ENCODE results near the gene CRYGS.
"Not testable (repeated sequence)": the region's sequence is repeated elsewhere in the genome, so short reads cannot be mapped to it uniquely, and the experiment has no call there.

Gene CRYGS

GRCh38 chr3:186515125-186515524, 29.1 kb downstream of the CRYGS start:
- peak in 2 of 6 experiments; percentile 27 to 29 for DNase-seq

DNA sequence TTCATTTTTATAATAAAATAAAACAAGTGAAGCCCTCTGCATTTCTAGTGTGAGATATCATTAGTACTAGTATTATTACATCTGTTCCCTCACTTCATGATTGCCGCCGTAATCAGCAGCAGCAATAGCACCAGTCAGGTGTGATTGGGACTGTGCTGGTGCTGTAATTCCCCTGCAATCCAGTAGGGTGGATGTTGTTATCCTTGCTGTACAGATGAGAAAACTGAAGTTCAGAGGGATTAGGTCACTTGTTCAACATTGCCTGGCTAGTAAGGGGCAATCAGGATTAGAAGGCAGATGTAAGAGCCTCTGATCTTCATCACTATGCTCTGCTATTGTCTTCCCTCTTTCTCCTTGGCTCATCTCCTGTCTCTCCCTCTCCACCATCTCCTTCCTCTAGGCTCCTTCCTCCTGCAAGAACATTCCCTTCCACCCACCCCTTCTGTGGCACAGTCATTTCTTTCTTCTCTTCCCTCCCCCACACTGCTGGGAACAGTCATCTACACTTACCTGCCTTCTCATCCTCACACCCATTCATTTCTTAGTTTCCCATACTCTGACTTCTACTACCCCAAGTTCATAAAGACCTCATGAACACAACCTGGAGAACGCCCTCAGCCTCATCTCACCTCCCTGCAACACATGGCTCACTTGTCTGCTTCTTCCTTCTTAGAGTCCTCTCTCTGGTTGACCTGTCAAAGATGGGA, 29.7 kb downstream of the CRYGS start:
- no peak for DNase-seq

- DNase-seq, result no peak
Measured at GRCh38 chr3:186513386-186513785, 30.8 kb downstream of the CRYGS start.

DNA sequence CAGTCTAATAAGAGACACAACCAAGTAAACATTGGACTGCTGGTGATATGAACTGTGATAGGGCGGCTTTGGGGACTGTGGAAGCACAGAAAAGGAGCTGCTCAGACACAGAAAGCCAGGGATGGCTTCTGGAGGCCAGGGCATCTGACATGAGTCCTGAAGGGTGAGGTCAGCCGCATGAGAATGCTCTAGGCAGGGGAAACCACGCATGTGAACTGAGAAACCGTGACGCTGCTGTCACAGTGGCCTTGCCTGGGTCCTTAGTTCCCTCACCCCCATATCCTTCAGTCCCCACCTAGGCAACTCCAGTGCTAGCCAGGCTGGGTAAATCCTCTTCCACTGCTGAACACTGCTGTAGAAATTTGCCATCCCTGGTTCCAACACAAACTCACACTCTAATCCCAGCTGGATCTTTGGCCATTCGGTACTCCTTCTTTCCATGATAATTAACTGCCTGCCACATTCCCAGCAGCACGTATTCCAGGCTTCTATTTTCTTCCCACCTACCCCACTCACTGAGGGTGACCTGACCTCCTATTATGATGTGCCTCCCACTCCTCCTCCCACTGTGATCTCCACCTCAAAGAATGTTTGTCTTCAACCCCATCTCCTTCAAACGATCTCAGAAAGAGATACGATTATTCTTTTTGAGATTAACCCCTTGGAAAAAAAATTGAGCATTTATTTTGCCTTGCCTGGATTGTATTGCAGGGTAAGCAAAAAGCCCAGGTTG, 31.4 kb downstream of the CRYGS start:
- no peak for DNase-seq

DNA sequence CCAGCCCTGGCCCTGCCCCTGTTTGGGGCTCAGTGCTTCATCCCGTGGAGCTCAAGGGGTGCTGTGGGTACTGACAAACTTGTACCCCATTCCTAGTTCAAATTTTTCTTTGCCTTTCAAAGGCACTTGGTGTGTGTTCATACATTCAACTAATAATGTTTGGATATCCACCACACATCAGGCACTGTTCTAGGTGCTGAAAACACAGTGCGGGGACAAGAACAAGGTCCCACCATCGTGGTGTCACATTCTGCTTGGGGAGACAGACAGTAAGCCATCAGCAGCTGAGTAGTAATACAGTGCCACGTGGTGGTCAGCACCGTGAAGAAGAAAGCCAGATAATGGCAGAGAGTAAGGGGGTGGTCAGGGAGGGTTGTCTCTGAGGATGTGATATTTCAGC, 32.5 kb downstream of the CRYGS start:
- DNase-seq, result no peak

DNA sequence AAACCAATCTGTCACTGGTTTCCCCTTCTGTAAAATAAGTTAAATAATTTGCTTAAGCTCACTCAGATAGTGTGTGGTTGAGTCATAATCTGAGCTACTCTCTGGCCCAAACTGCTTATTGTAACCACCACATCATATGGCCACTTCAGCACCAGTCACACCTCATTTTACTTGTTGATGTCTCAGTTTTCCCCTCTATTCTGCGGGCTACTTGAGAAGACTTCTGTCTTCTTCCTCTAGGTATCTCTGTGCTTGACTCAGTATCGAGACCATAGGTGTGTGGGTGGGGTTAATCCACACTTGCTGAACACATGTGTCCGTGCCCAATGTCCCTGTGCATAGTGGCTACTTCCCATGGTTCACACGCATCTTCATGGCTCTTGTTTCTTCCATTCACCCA, 32.9 kb downstream of the CRYGS start:
- no peak for DNase-seq

- no peak for DNase-seq
Measured at GRCh38 chr3:186510374-186511079, 33.7 kb downstream of the CRYGS start.

- no peak for DNase-seq
Measured at GRCh38 chr3:186509423-186509822, 34.8 kb downstream of the CRYGS start.

GRCh38 chr3:186506857-186507256, 37.3 kb downstream of the CRYGS start:
- no peak for DNase-seq

- DNase-seq, result no peak
Measured at GRCh38 chr3:186506191-186506739, 37.9 kb downstream of the CRYGS start.

GRCh38 chr3:186502966-186503712, 41.0 kb downstream of the CRYGS start:
- DNase-seq, result no peak

DNA sequence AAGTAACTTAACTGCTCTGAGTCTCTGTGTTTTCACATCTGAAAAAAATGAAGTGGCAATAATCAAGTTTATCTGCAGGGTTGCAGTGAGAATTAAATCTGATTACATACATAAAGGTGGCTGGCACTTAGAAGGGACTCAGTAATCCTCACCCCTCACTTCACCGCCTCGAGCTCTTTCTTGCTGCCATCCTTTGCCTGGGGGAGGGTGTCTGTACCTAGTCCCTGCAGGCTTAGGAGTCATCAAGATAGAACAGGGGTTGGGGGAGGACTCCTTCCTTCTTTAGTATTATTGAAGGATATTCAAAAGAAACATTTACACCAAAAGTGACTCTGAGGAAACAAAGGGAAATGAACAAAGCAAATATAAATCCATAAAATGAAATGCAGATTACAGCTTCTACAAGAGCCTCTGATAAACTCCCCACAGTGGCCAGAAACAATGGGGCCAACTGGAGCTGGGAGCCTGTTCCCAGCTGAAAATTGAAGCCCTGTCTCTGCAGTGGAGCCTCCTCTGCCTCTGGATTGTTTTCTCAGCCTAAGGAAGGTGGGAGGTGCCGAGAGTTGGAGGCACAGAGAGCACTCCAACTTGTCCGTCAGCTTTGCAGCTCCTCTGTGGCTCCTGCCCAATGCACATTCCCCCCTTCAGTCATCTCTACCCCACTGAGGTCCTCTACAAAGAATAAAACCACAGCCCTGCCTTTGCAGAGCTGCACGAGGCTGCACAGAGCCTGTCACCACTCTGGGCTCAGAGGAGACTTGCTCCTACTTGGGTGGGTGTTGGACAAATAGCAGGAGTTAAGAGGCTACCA, 41.8 kb downstream of the CRYGS start:
- no peak for DNase-seq

DNA sequence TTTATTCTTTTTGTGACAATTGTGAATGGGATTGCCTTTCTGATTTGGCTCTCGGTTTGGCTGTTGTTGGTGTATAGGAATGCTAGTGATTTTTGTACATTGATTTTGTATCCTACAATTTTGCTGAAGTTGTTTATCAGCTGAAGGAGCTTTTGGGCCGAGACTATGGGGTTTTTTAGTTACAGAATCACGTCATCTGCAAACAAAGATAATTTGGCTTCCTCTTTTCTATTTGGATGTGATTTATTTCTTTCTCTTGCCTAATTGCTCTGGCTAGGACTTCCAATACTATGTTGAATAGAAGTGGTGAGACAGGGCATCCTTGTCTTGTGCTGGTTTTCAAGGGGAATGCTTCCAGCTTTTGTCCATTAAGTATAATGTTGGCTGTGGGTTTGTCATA, 44.2 kb downstream of the CRYGS start:
- DNase-seq, result not testable (repeated sequence)

DNA sequence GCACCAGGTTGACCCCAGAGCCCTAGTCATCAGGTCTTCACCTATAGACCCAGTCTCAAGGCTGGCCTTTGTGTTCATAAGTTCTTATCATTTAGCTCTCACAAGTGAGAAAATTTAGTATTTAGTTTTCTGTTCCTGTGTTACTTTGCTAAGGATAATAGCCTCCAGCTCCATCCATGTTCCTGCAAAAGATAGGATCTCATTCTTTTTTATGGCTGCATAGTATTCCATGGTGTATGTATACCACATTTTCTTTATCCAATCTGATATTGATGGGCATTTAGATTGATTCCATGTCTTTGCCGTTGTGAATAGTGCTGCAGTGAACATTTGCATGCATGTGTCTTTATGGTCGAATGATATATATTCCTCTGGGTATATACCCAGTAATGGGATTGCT, 46.2 kb downstream of the CRYGS start:
- DNase-seq, result not testable (repeated sequence)

- DNase-seq, result no peak
Measured at GRCh38 chr3:186497608-186498007, 46.6 kb downstream of the CRYGS start.

DNA sequence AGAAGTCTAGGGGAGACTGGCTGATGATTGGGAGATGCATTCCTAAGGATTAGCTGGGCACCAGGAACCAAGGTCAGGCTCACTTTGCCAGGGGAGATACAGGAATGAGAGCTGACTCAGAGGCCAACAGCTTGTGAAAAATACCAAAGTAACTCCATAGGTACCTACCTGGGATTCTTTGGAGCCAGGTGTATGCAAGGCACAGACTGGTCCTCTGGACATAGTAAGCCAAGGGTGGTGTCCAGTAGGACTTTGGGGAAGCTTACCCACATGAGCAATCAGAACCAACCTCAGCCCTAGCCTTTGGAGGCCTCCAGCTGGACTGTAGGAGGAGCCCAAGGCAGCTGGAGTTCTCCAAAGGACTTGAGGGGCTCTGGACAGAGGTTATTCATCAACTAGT, 47.5 kb downstream of the CRYGS start:
- DNase-seq, result no peak

GRCh38 chr3:186496016-186496415, 48.2 kb downstream of the CRYGS start:
- DNase-seq, result no peak

GRCh38 chr3:186493525-186494255, 50.5 kb downstream of the CRYGS start:
- no peak for DNase-seq

GRCh38 chr3:186492385-186492984, 51.7 kb downstream of the CRYGS start:
- no peak for DNase-seq

- no peak for DNase-seq
Measured at GRCh38 chr3:186489507-186489906, 54.7 kb downstream of the CRYGS start.
